OCI-LY3 (cell line): Measurements from ENCODE around the gene PDE8A.

Experiments
- H2AFZ ChIP-seq: fragments of 200-600, 300-600 bp; shearing (Covaris generic); 2 replicates; pipeline ENCODE4 v1.6.0; 2014; ENCODE audit warnings: antibody characterized with exemption, low read depth, low read length
- H3K27ac ChIP-seq: fragments of 200-600, 300-600 bp; sonication (generic); 2 replicates; pipeline ENCODE4 v1.5.1; 2014; ENCODE audit warnings: mild to moderate bottlenecking, low read length, moderate library complexity, mixed read lengths
- H3K27me3 ChIP-seq: fragments of 200-600, 300-600 bp; sonication (generic); 2 replicates; pipeline ENCODE4 v1.6.1; 2014; ENCODE audit warnings: low read depth, low read length, mixed read lengths
- H3K36me3 ChIP-seq: fragments of 200-600, 300-600 bp; sonication (generic); replicated peaks from 2 replicates; pipeline ENCODE3; 2014; ENCODE audit warnings: low read depth, low read length, mixed read lengths
- H3K4me1 ChIP-seq: fragments of 300-600, 200-600 bp; sonication (generic); 2 replicates; pipeline ENCODE4 v1.6.1; 2014; ENCODE audit warnings: low read length, mixed read lengths
- H3K4me2 ChIP-seq: fragments of 200-600, 300-600 bp; sonication (generic); 2 replicates; pipeline ENCODE4 v1.6.1; 2014; ENCODE audit warnings: low read length, mixed read lengths
- H3K4me3 ChIP-seq: fragments of 300-600, 200-600 bp; sonication (generic); 2 replicates; pipeline ENCODE4 v1.5.1; 2014; ENCODE audit warnings: antibody characterized with exemption, mild to moderate bottlenecking, low read length, moderate library complexity
- H3K79me2 ChIP-seq: fragments of 300-600, 200-600 bp; shearing (Covaris generic); 2 replicates; pipeline ENCODE4 v1.6.1; 2014; ENCODE audit warnings: mild to moderate bottlenecking, low read length, mixed read lengths
- H3K9ac ChIP-seq: fragments of 300-600, 200-600 bp; shearing (Covaris generic); 2 replicates; pipeline ENCODE4 v1.6.0; 2014; ENCODE audit warnings: mild to moderate bottlenecking, low read length, moderate library complexity
- H3K9me3 ChIP-seq: fragments of 200-600, 300-600 bp; shearing (Covaris generic); 2 replicates; pipeline ENCODE4 v1.6.1; 2014; ENCODE audit warnings: low read length, mixed read lengths; ENCODE audit not compliant: insufficient read depth
- H4K20me1 ChIP-seq: fragments of 200-600, 300-600 bp; sonication (generic); 2 replicates; pipeline ENCODE4 v1.6.1; 2016; ENCODE audit warnings: low read length, mixed read lengths; ENCODE audit not compliant: insufficient read depth
- EZH2phosphoT487 ChIP-seq: fragments of 200-600 bp; shearing (Covaris generic); IDR thresholded peaks from 2 replicates; pipeline ENCODE4 v1.6.1; 2018; ENCODE audit warnings: antibody characterized with exemption, mixed run types, low read depth
- TF ChIP-seq, protein P1 (sequence below): fragments of 200-600, 300-600 bp; sonication (generic); IDR thresholded peaks from 2 replicates; pipeline ENCODE4 v1.5.1; 2014; ENCODE audit warnings: antibody characterized with exemption, low read length, low read depth

Gene PDE8A

DNA sequence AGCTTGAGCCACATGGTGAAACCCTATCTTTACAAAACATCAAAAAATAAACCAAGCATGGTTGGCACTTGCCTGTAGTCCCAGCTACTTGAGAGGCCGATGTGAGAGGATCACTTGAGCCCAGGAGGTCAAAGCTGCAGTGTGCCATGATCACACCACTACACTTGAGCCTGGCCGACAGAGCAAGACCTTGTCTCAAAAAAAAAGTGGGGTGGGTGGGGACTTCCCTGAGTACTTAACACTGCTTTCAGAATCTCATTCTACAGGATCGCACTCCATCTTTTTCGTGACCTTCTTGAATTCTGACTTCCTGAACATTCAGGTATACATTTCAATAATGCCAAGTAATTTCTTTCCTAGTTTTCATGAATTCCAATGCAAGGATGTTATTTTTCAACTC lies 91.3 kb downstream of the PDE8A start:
- Histone ChIP-seq H2AFZ (no peak overlapping the region), H3K4me3 (no peak overlapping the region), H3K27me3 (no peaks in the 10 kb centered on the region), H4K20me1 (no peaks in the 10 kb centered on the region), H3K36me3 (peaks cover 4% of the 10 kb centered on the region), H3K9me3 (no peaks in the 10 kb centered on the region), H3K4me1 (no peaks in the 10 kb centered on the region), H3K79me2 (no peaks in the 10 kb centered on the region), H3K4me2 (no peak overlapping the region), H3K9ac (no peak overlapping the region), H3K27ac (no peak overlapping the region)
- TF ChIP-seq EZH2phosphoT487, result no peak
- TF ChIP-seq, protein P1, sequence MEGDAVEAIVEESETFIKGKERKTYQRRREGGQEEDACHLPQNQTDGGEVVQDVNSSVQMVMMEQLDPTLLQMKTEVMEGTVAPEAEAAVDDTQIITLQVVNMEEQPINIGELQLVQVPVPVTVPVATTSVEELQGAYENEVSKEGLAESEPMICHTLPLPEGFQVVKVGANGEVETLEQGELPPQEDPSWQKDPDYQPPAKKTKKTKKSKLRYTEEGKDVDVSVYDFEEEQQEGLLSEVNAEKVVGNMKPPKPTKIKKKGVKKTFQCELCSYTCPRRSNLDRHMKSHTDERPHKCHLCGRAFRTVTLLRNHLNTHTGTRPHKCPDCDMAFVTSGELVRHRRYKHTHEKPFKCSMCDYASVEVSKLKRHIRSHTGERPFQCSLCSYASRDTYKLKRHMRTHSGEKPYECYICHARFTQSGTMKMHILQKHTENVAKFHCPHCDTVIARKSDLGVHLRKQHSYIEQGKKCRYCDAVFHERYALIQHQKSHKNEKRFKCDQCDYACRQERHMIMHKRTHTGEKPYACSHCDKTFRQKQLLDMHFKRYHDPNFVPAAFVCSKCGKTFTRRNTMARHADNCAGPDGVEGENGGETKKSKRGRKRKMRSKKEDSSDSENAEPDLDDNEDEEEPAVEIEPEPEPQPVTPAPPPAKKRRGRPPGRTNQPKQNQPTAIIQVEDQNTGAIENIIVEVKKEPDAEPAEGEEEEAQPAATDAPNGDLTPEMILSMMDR, result no peak

DNA sequence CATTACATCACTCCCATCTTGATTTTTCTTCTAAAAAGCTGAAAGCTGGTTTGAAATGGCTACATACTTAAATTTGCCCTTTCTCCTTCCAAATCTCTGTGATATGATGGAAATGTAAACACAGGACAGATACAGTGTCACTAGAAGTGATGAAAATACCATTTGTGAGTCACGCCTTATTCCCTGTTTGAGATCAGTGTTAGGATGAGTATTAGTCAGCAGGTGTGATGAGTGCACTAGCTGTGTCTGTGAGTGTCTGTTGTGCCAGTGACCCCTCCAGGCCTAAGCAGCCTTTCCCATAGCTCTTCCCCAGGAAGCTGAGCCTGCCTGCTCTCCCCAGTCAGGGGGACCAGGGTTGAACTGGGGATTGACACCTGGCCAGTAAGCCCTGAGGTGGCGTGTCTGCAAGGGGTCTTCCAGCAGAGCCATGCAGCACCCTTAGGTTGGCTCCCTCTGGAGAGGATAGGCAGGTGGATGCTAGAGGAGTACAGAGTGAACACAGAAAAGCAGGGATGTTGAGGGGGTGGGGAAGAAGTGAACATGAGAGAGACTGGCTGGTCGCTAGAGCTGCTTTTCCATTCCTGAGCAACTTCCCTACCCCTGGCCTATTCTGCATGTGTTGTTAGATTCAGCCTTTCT lies 92.0 kb downstream of the PDE8A start:
- H3K4me1 ChIP-seq, result no peaks in the 10 kb centered on the region
- no peak overlapping the region for H3K4me2 ChIP-seq
- H3K9me3 ChIP-seq, result no peaks in the 10 kb centered on the region
- TF ChIP-seq, protein P1, result no peak
- no peak for TF ChIP-seq EZH2phosphoT487
- H3K36me3 ChIP-seq, result peaks cover 4% of the 10 kb centered on the region
- H3K9ac ChIP-seq, result no peak overlapping the region
- H3K27me3 ChIP-seq, result no peaks in the 10 kb centered on the region
- H2AFZ ChIP-seq, result no peak overlapping the region
- H4K20me1 ChIP-seq, result no peaks in the 10 kb centered on the region
- no peaks in the 10 kb centered on the region for H3K79me2 ChIP-seq
- no peak overlapping the region for H3K4me3 ChIP-seq
- no peak overlapping the region for H3K27ac ChIP-seq

DNA sequence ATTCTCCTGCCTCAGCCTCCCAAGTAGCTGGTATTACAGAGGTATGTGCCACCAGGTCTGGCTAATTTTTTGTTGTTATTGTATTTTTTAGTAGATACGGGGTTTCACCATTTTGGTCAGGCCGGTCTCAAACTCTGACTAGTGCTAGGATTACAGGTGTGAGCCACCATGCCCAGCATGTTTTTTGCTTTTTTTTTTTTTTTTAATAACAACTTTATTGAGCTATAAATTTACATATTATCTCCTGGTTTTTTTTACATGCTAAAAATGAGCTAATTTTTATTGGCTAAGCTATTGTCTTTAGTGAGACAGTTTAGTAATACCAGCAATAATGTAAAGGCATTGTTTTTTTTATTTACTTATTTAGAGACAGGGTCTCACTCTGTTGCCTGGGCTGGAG lies 105.2 kb downstream of the PDE8A start:
- no peaks in the 10 kb centered on the region for H3K27me3 ChIP-seq
- no peak overlapping the region for H3K27ac ChIP-seq
- no peaks in the 10 kb centered on the region for H3K4me1 ChIP-seq
- H3K9me3 ChIP-seq, result no peaks in the 10 kb centered on the region
- no peaks in the 10 kb centered on the region for H3K79me2 ChIP-seq
- TF ChIP-seq, protein P1, result no peak
- TF ChIP-seq EZH2phosphoT487, result no peak
- no peaks in the 10 kb centered on the region for H4K20me1 ChIP-seq
- H2AFZ ChIP-seq, result no peak overlapping the region
- no peak overlapping the region for H3K4me2 ChIP-seq
- no peak overlapping the region for H3K4me3 ChIP-seq
- H3K36me3 ChIP-seq, result peaks cover 13% of the 10 kb centered on the region
- H3K9ac ChIP-seq, result no peak overlapping the region

DNA sequence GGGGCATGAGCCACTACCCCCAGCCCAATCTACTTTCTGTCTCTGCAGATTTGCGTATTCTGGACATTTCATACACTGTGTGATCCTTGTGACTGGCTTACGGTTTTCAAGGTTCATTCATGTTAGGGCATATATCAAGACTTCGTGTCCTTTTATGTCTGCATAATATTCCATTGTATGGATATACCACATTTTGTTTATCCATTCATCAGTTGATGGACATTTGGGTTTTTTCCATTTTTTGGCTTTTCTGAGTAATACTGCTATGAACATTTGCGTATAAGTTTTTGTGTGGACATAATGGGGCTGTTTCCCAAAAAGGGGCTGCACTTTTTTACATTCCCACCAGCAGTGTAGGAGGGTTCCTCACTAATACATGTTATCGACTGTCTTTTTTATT lies 106.6 kb downstream of the PDE8A start:
- H3K4me2 ChIP-seq, result no peak overlapping the region
- no peaks in the 10 kb centered on the region for H3K9me3 ChIP-seq
- H3K27me3 ChIP-seq, result no peaks in the 10 kb centered on the region
- no peaks in the 10 kb centered on the region for H3K79me2 ChIP-seq
- no peak overlapping the region for H3K9ac ChIP-seq
- no peak overlapping the region for H2AFZ ChIP-seq
- H3K4me1 ChIP-seq, result no peaks in the 10 kb centered on the region
- H3K36me3 ChIP-seq, result peaks cover 13% of the 10 kb centered on the region
- no peaks in the 10 kb centered on the region for H4K20me1 ChIP-seq
- TF ChIP-seq, protein P1, result no peak
- no peak for TF ChIP-seq EZH2phosphoT487
- H3K4me3 ChIP-seq, result no peak overlapping the region
- H3K27ac ChIP-seq, result no peak overlapping the region
